Esophagus muscularis mucosa (tissue), 4 donors: ENCODE results near the gene ASAP2.

Source experiments
- CTCF ChIP-seq, 3 experiments: fragments of 200-600 bp in 2 of 3; fragments of 450-650 bp in 1 of 3; sonication (generic) in 2 of 3; IDR thresholded peaks; one replicate each; pipeline ENCODE4 v1.5.1; 2017 to 2019; ENCODE audit warnings: antibody characterized with exemption in 3 of 3, mild to moderate bottlenecking in 2 of 3, moderate library complexity in 1 of 3
- EP300 ChIP-seq: sonication (generic); formaldehyde crosslinking; IDR thresholded peaks from one replicate; pipeline ENCODE4 v1.6.1; 2017; ENCODE audit warnings: antibody characterized with exemption
- POLR2A ChIP-seq: fragments of 450-650 bp; IDR thresholded peaks from one replicate; pipeline ENCODE4 v1.6.1; 2017; ENCODE audit warnings: antibody characterized with exemption, moderate library complexity, mild to moderate bottlenecking, low read depth
- POLR2AphosphoS5 ChIP-seq, 2 donors: sonication (generic); formaldehyde crosslinking; IDR thresholded peaks; one replicate each; pipeline ENCODE4 v1.6.1; 2017; ENCODE audit warnings: antibody characterized with exemption in 2 of 2

- TF ChIP-seq CTCF (IDR thresholded peaks at IDR 0.05) (no peak), POLR2A (no peak), EP300 (no peak), POLR2AphosphoS5 (IDR thresholded peaks at IDR 0.05) (no peak)
Observed at GRCh38 chr2:9266711-9267110, 60.1 kb downstream of the ASAP2 start.
